Natural killer cell (primary cell): ENCODE data around the gene GLIS1. TPM values are rescaled to one million over a fixed set of nuclear protein-coding genes. Genes with fewer than 3 reads are reported as not detected.

ENCODE experiments used
- ATAC-seq, 3 donors: fragments of 150-1000 bp in 2 of 3; fragments of 200-7000 bp in 1 of 3; cut with Tn5 transposase; 1 replicate in 1 of 3; 2 replicates in 2 of 3; pipeline ENCODE4 v1.10.0; 2021; ENCODE audit warnings: mild to moderate bottlenecking in 2 of 3, moderate library complexity in 2 of 3
- DNase-seq, 2 donors: peaks; one replicate each; pipeline versions ENCODE4 v3.0.0 to v3.0.0-alpha.2; 2013 to 2021; ENCODE audit warnings: mixed read lengths in 1 of 2
- H3K27ac ChIP-seq: one replicate; pipeline ENCODE4 v1.5.1; 2013; ENCODE audit warnings: mild to moderate bottlenecking, low read length
- H3K27me3 ChIP-seq: one replicate; pipeline ENCODE4 v1.6.1; 2013; ENCODE audit warnings: low read length; ENCODE audit not compliant: control insufficient read depth, insufficient read depth
- H3K36me3 ChIP-seq: one replicate; pipeline ENCODE4 v1.6.1; 2013; ENCODE audit warnings: low read length; ENCODE audit not compliant: control insufficient read depth, insufficient read depth
- H3K4me1 ChIP-seq: one replicate; pipeline ENCODE4 v1.6.1; 2013; ENCODE audit warnings: low read length; ENCODE audit not compliant: control insufficient read depth, insufficient read depth
- H3K4me3 ChIP-seq: one replicate; pipeline ENCODE4 v1.5.1; 2013; ENCODE audit warnings: low read length
- H3K9me3 ChIP-seq: one replicate; pipeline ENCODE4 v1.6.1; 2013; ENCODE audit warnings: low read length; ENCODE audit not compliant: control insufficient read depth, insufficient read depth
- H3K27ac Mint-ChIP-seq, 2 donors: one replicate each; pipeline ENCODE4 v1.8.0; 2022; ENCODE audit warnings: mild to moderate bottlenecking in 2 of 2, mixed read lengths in 2 of 2, moderate library complexity in 1 of 2
- H3K27me3 Mint-ChIP-seq, 2 donors: one replicate each; pipeline ENCODE4 v1.8.0; 2022; ENCODE audit warnings: low read depth in 2 of 2, mixed read lengths in 2 of 2
- H3K36me3 Mint-ChIP-seq: one replicate; pipeline ENCODE4 v1.8.0; 2022; ENCODE audit warnings: mixed read lengths
- H3K4me1 Mint-ChIP-seq, 2 donors: one replicate each; pipeline ENCODE4 v1.8.0; 2022; ENCODE audit warnings: mixed read lengths in 2 of 2
- H3K4me3 Mint-ChIP-seq: one replicate; pipeline ENCODE4 v1.8.0; 2022; ENCODE audit warnings: mild to moderate bottlenecking, moderate library complexity, mixed read lengths
- H3K9me3 Mint-ChIP-seq, 2 donors: one replicate each; pipeline ENCODE4 v1.8.0; 2022; ENCODE audit warnings: mixed read lengths in 2 of 2
- WGBS: methylation state at CpG from one replicate; pipeline ENCODE4 v1.1.7; 2013; ENCODE audit warnings: missing lambda C conversion rate; ENCODE audit not compliant: insufficient coverage; 5-methylcytosine and 5-hydroxymethylcytosine counted together
- intact Hi-C: fragments of 100-400 bp; cut with micrococcal nuclease; formaldehyde crosslinking; loops from one replicate; pipeline ENCODE4 v1.14.2; 2022
- total RNA-seq, 4 donors: library from RNA; stranded (reverse); fragments of 120-200 nt in 1 of 4; gene quantifications; one replicate each; pipeline versions ENCODE4 v1.2.3 to v1.2.4, GENCODE V29; 2013 to 2022
- TF ChIP-seq, protein P1 (sequence below): fragments of 200-600 bp; IDR thresholded peaks from one replicate; pipeline ENCODE4 v1.8.0; 2022; ENCODE audit warnings: antibody characterized with exemption

The GLIS1 gene
- total RNA-seq, 3 donors from 2014 or later (not counting 1 experiment from before 2014, with no cell fraction given): not detected

DNA sequence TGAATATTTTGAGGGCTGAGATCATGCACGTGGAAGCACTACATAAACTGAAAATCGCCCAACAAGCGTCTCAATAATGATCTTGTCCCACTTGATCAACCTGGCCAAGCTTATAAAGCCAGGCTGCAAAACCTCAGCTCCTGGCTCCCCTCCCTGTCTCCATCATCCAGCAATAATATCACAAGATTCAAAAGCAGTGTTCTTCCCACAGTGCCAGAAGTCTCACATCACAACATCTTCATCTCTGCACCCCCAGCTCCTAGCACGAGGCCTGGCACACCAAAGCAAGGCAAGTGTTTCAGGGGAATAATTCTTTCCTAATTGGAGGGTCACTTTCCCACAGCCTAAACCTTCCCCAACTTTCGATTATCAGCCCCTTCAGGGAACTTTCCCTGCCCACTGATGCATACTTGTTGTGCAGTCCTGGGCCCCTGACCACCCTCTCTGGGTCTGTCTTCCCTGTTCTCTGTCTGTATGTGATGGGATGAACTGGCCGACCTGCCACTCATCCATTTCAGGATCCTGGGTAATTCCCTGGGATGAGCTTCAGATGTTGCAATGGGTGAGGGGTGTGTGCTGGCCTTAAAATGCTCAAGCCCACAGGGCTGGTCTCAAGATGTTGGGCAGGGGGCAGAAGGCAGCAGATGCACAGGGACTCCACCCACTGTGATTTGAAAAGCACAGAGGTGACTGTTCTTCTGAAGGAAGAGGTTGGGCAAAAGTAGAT lies 150.7 kb downstream of the GLIS1 start:
- ATAC-seq: no peak
- H3K4me1 Mint-ChIP-seq: peaks cover 30 to 37% of the 10 kb centered on the region in 2 donors

DNA sequence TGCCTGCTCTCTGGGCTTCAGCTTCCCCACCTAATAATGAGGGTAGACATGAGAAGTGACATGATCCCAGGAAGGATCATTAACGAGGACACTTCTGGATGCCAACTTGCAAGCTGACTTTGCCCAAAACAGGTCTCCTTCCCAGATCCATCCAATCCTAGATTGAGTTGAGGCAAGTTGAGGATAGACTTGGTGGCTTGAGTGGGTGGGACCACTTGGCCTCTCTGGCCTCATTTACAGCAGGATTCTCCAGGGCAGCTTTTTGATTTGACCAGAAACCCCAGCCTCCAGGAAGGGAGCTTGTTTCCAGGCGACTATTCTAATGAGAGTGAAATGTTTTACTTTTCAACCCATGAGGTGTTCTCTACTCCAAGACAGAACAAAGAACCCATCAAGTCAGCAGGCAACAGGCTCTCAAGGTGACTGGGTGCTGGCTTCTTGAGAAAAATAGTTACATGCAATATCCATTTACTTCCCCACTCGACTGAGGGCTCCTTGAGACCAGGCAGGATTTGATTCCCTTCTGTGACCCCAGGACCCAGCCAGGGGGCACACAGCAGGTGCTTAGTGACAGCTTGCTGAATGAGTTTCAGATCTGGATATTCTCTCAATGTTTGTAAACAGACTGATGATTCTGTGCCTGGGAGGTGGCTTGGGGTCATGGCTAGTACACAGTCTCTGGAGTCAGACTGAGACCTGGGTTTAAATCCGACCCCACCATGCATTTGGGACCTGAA lies 151.5 kb downstream of the GLIS1 start:
- peak overlapping the region in 1 of 2 donors; percentile 87 for H3K27ac Mint-ChIP-seq
- ATAC-seq (no peak), DNase-seq (no peak)
- TF ChIP-seq, protein P1, sequence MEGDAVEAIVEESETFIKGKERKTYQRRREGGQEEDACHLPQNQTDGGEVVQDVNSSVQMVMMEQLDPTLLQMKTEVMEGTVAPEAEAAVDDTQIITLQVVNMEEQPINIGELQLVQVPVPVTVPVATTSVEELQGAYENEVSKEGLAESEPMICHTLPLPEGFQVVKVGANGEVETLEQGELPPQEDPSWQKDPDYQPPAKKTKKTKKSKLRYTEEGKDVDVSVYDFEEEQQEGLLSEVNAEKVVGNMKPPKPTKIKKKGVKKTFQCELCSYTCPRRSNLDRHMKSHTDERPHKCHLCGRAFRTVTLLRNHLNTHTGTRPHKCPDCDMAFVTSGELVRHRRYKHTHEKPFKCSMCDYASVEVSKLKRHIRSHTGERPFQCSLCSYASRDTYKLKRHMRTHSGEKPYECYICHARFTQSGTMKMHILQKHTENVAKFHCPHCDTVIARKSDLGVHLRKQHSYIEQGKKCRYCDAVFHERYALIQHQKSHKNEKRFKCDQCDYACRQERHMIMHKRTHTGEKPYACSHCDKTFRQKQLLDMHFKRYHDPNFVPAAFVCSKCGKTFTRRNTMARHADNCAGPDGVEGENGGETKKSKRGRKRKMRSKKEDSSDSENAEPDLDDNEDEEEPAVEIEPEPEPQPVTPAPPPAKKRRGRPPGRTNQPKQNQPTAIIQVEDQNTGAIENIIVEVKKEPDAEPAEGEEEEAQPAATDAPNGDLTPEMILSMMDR: no peak
- H3K27ac ChIP-seq: no peak overlapping the region
- no peak overlapping the region for H3K4me3 ChIP-seq
- intact Hi-C loops: no loop called here
- no peaks in the 10 kb centered on the region for H3K9me3 Mint-ChIP-seq
- no peaks in the 10 kb centered on the region for H3K9me3 ChIP-seq
- WGBS: 73% methylated on average over 4 of the region's 4 CpGs
- H3K4me1 ChIP-seq: peaks cover 39% of the 10 kb centered on the region
- no peaks in the 10 kb centered on the region for H3K36me3 Mint-ChIP-seq
- peaks cover 41 to 58% of the 10 kb centered on the region in 2 donors for H3K27me3 Mint-ChIP-seq
- H3K4me3 Mint-ChIP-seq: no peak overlapping the region
- peaks cover 38 to 40% of the 10 kb centered on the region in 2 donors for H3K4me1 Mint-ChIP-seq
- H3K27me3 ChIP-seq: peaks cover 7% of the 10 kb centered on the region
- H3K36me3 ChIP-seq: no peaks in the 10 kb centered on the region

More for the DNA sequence above, 150.7 kb downstream of the GLIS1 start:
- Mint-ChIP-seq H3K36me3 (no peaks in the 10 kb centered on the region), H3K9me3 (no peaks in the 10 kb centered on the region), H3K27ac (peak overlapping the region in 1 of 2 donors; percentile 87), H3K27me3 (peaks cover 46 to 65% of the 10 kb centered on the region in 2 donors), H3K4me3 (no peak overlapping the region)
- no peak for DNase-seq
- H3K4me1 ChIP-seq: peaks cover 31% of the 10 kb centered on the region
- H3K36me3 ChIP-seq: no peaks in the 10 kb centered on the region
- no peak overlapping the region for H3K4me3 ChIP-seq
- H3K27ac ChIP-seq: no peak overlapping the region
- H3K27me3 ChIP-seq: peaks cover 7% of the 10 kb centered on the region
- WGBS: 93% methylated on average over 6 of the region's 6 CpGs
- intact Hi-C loops: no loop called here
- H3K9me3 ChIP-seq: no peaks in the 10 kb centered on the region
- TF ChIP-seq, protein P1: no peak

DNA sequence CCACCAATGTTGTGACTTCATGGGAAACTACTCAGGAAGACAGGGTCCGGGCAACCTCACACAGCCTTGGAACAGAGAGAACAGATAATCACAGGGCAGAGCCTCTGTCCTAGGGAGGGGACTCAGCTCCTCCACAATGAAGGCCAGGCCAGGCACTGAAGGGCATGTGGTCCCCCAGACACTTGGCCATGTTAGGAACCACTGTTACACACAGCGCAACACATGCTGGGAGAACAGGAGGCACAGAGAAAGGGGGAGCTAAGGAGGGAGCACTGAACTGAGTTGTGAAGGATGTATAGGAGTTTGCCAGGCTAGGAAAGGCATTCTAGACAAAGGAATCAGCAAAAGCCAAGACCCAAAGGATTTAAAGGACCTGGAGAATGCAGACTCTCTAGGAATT lies 152.2 kb downstream of the GLIS1 start:
- H3K27ac Mint-ChIP-seq: peak overlapping the region in 1 of 2 donors; percentile 87
- Histone ChIP-seq H3K27ac (no peak overlapping the region), H3K4me3 (no peak overlapping the region), H3K9me3 (no peaks in the 10 kb centered on the region), H3K27me3 (peaks cover 7% of the 10 kb centered on the region), H3K4me1 (peaks cover 45% of the 10 kb centered on the region), H3K36me3 (no peaks in the 10 kb centered on the region)
- 98% methylated on average over 2 of the region's 2 CpGs for WGBS
- peaks cover 41 to 57% of the 10 kb centered on the region in 2 donors for H3K27me3 Mint-ChIP-seq
- no peaks in the 10 kb centered on the region for H3K9me3 Mint-ChIP-seq
- H3K4me3 Mint-ChIP-seq: no peak overlapping the region
- peaks cover 45 to 47% of the 10 kb centered on the region in 2 donors for H3K4me1 Mint-ChIP-seq
- TF ChIP-seq, protein P1: no peak
- H3K36me3 Mint-ChIP-seq: no peaks in the 10 kb centered on the region
- ATAC-seq (no peak), DNase-seq (peak in 1 of 2 donors; percentile 11)
- intact Hi-C loops: no loop called here
